HepG2 (cell line): Measurements from ENCODE around the gene SP8. TPM values are rescaled to one million over a fixed set of nuclear protein-coding genes. Genes with fewer than 3 reads are reported as not detected.

Experiments
- ATAC-seq: fragments of 200-7000 bp; cut with Tn5 transposase; 3 replicates; pipeline ENCODE4 v1.9.1; 2020; ENCODE audit warnings: mild to moderate bottlenecking, moderate library complexity
- BruUV-seq: library from RNA; stranded (reverse); fragments of 400-500 nt; replicated peaks from 2 replicates; lab custom pipeline; 2021; lab: Mats Ljungman, UMichigan
- CTCF ChIA-PET: fragments of 300-600 bp; formaldehyde crosslinking; extraction: SDS; loops from one replicate; lab custom pipeline; 2021; ENCODE audit warnings: low total read pairs, inconsistent platforms, low intra/inter-chr PET ratio; lab: Yijun Ruan, JAX
- POLR2A ChIA-PET: fragments of 350-600 bp; sonication (Branson Sonifier 250); formaldehyde crosslinking; loops from one replicate; lab custom pipeline; 2020; ENCODE audit warnings: antibody characterized with exemption, inconsistent platforms; lab: Yijun Ruan, JAX
- DNase-seq: peaks from one replicate; pipeline ENCODE4 v3.0.0-alpha.2; 2015; ENCODE audit warnings: low spot score
- FAIRE-seq: peaks from 3 replicates; lab custom pipeline; 2011; peaks lifted over from hg19 to GRCh38; lab: Jason Lieb, UNC
- H2AFZ ChIP-seq: one replicate; pipeline ENCODE4 v1.6.1; 2011; ENCODE audit warnings: low read length, inconsistent platforms
- H3K27ac ChIP-seq: fragments of 300-600 bp; 3 replicates; pipeline ENCODE4 v1.8.0; 2011; ENCODE audit warnings: mixed run types, mild to moderate bottlenecking, mixed read lengths, low read length, inconsistent platforms; ENCODE audit not compliant: insufficient read depth; ENCODE audit errors: extremely low read length
- H3K27me3 ChIP-seq, 2 experiments: fragments of 200-600 bp in 1 of 2; 2 replicates in 1 of 2; 3 replicates in 1 of 2; pipeline versions ENCODE4 v1.6.0 to v1.8.0; 2011; ENCODE audit warnings: low read length in 2 of 2, mild to moderate bottlenecking in 2 of 2, moderate library complexity in 2 of 2, inconsistent platforms in 1 of 2; ENCODE audit not compliant: insufficient read depth in 2 of 2, control insufficient read depth in 1 of 2
- H3K36me3 ChIP-seq, 2 experiments: fragments of 200-600 bp in 1 of 2; replicated peaks in 1 of 2; 2 replicates in 1 of 2; 3 replicates in 1 of 2; pipeline versions ENCODE4 v1.5.1 to v1.8.0; 2011; ENCODE audit warnings: low read length in 2 of 2, inconsistent platforms in 1 of 2; ENCODE audit not compliant: insufficient read depth in 2 of 2, control insufficient read depth in 1 of 2
- H3K4me1 ChIP-seq: 2 replicates; pipeline ENCODE4 v1.5.1; 2012; ENCODE audit warnings: low read length, inconsistent platforms; ENCODE audit not compliant: insufficient read depth
- H3K4me2 ChIP-seq: 2 replicates; pipeline ENCODE4 v1.6.0; 2011; ENCODE audit warnings: low read depth, low read length, inconsistent platforms
- H3K4me3 ChIP-seq, 3 experiments: fragments of 200-600 bp in 1 of 3; sonication (generic), shearing (Covaris generic) in 1 of 3; replicated peaks in 1 of 3; 2 replicates each; pipeline ENCODE4 v1.5.1; 2011 to 2016; ENCODE audit warnings: low read length in 3 of 3, inconsistent platforms in 2 of 3, low read depth in 2 of 3, mild to moderate bottlenecking in 2 of 3, control low read depth in 1 of 3, mixed read lengths in 1 of 3; ENCODE audit not compliant: insufficient read depth in 1 of 3
- H3K79me2 ChIP-seq: one replicate; pipeline ENCODE4 v1.6.1; 2011; ENCODE audit warnings: low read length, inconsistent platforms; ENCODE audit not compliant: insufficient read depth
- H3K9ac ChIP-seq: 2 replicates; pipeline ENCODE4 v1.6.0; 2011; ENCODE audit warnings: mild to moderate bottlenecking, low read depth, low read length, inconsistent platforms; ENCODE audit not compliant: insufficient read depth
- H3K9me3 ChIP-seq: 2 replicates; pipeline ENCODE4 v1.5.1; 2012; ENCODE audit warnings: mild to moderate bottlenecking, low read length
- H4K20me1 ChIP-seq: 2 replicates; pipeline ENCODE4 v1.6.0; 2011; ENCODE audit warnings: inconsistent platforms, mild to moderate bottlenecking, low read length, moderate library complexity; ENCODE audit not compliant: insufficient read depth
- ARNT2 ChIP-seq: sonication (generic); formaldehyde crosslinking; IDR thresholded peaks from 2 replicates; pipeline ENCODE4 v1.8.0; 2022; ENCODE audit warnings: mild to moderate bottlenecking, low read depth, missing genetic modification reagents, moderate library complexity
- BCLAF1 ChIP-seq: fragments of 450-650 bp; IDR thresholded peaks from 2 replicates; pipeline ENCODE4 v1.6.1; 2017; ENCODE audit warnings: mild to moderate bottlenecking
- FOXC1 ChIP-seq: sonication (generic); formaldehyde crosslinking; IDR thresholded peaks from 2 replicates; pipeline ENCODE4 v1.8.0; 2022; ENCODE audit warnings: mild to moderate bottlenecking, missing genetic modification reagents, borderline replicate concordance
- GABPA ChIP-seq, 2 experiments: IDR thresholded peaks; 2 replicates each; pipeline ENCODE4 v1.6.1; 2011 to 2016; ENCODE audit warnings: low read depth in 2 of 2, low read length in 1 of 2, missing biosample characterization in 1 of 2, missing genetic modification characterization in 1 of 2
- GABPB1 ChIP-seq: IDR thresholded peaks from 2 replicates; pipeline ENCODE4 v1.6.1; 2016; ENCODE audit warnings: mild to moderate bottlenecking, missing genetic modification reagents, moderate library complexity, missing compliant biosample characterization
- PHF8 ChIP-seq: sonication (generic); formaldehyde crosslinking; IDR thresholded peaks from 2 replicates; pipeline ENCODE4 v1.5.0; 2020; ENCODE audit warnings: missing genetic modification reagents
- ZNF337 ChIP-seq: sonication (generic); formaldehyde crosslinking; IDR thresholded peaks from 2 replicates; pipeline ENCODE4 v1.5.1; 2020; ENCODE audit warnings: missing genetic modification reagents, low read depth, mild to moderate bottlenecking, borderline replicate concordance
- WGBS: methylation state at CpG from one replicate; pipeline ENCODE4 v1.1.6; 2017; ENCODE audit warnings: low lambda C conversion rate; 5-methylcytosine and 5-hydroxymethylcytosine counted together
- in situ Hi-C: cut with HindIII; loops from 2 replicates; pipeline ENCODE4 v1.10.0; 2017; ENCODE audit warnings: low pct_unique_long_range_greater_than_20kb; ENCODE audit not compliant: extremely low pct_ligation_motif_present
- intact Hi-C: fragments of 100-400 bp; cut with micrococcal nuclease; formaldehyde crosslinking; loops from one replicate; pipeline ENCODE4 v1.10.0; 2022; ENCODE audit not compliant: unreplicated experiment
- polyA plus RNA-seq, 8 experiments: library from polyadenylated mRNA; depleted of rRNA in 3 of 8; stranded (reverse) in 7 of 8; unstranded in 1 of 8; fragments of >200 nt; fragmentation: Illumina TruSeq in 4 of 8; extraction: Trizol in 4 of 8; gene quantifications; 2 replicates each; pipeline versions ENCODE4 v1.2.1 to v1.2.3, GENCODE V29; 2011 to 2016; ENCODE audit warnings: low read depth in 4 of 8, missing spikeins in 1 of 8, mixed read lengths in 1 of 8; ENCODE audit not compliant: insufficient read depth in 1 of 8
- total RNA-seq, 5 experiments: library from RNA; depleted of rRNA; stranded (reverse); fragments of >200 nt; fragmentation: Illumina TruSeq; extraction: Trizol; gene quantifications; 2 replicates each; pipeline ENCODE4 v1.2.3, GENCODE V29; 2016; ENCODE audit warnings: low read depth in 1 of 5

SP8 gene
- total and polyA plus RNA-seq, 2 of the 13 experiments (the other 11 are each of a cell fraction or from before 2014, with no cell fraction given): not detected

DNA sequence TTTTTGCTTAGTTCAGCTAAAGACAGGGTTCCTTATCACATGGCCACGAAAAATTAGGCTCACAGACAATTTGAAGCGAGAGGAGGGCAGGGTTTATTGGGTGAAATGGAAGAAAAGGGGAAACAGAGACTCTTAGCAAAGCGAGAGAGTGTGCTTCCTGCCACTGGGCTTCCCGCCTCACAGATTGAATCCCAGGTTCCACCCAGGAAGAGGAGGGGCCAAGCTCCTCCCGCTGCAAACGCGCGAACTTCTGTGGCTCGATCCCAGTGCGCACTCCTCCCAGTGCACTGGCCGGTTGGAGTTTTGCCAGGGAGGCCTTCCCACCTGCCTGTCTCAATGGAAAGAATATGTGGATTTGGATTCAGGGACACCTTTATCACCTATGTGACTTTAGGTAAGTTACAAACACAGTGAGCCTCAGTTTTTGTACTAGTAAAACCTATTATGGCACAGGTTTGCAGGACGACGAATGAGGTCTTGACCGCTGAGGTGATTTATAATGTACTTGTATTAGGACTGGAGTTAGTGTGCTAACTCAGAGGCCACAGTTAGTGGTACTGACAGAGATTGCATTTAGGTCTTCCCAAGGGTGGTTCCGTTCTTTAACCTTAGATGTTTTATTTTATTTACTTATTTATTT is 48.5 kb upstream of the SP8 start:
- Histone ChIP-seq H3K4me3 (no peak overlapping the region), H3K9ac (no peak overlapping the region), H3K27ac (no peak overlapping the region), H3K36me3 (no peaks in the 10 kb centered on the region), H3K4me1 (no peaks in the 10 kb centered on the region), H3K79me2 (no peaks in the 10 kb centered on the region), H3K27me3 (no peaks in the 10 kb centered on the region), H4K20me1 (no peaks in the 10 kb centered on the region), H3K9me3 (no peaks in the 10 kb centered on the region), H3K4me2 (no peak overlapping the region), H2AFZ (no peak overlapping the region)
- BruUV-seq: no TSS peak
- CTCF ChIA-PET: no interaction called here
- 49% methylated on average over 12 of the region's 15 CpGs for WGBS
- ATAC-seq: no peak
- POLR2A ChIA-PET: no interaction called here
- intact Hi-C loops (no loop called here), in situ Hi-C loops (no loop called here)
- no peak for FAIRE-seq
- no peak for TF ChIP-seq PHF8 (CRISPR knock-in tag)
- no peak for TF ChIP-seq ZNF337
- TF ChIP-seq FOXC1 (CRISPR knock-in tag): no peak
- TF ChIP-seq ARNT2: no peak
- peak; percentile 64 for TF ChIP-seq GABPB1 (CRISPR knock-in tag)
- no peak for TF ChIP-seq BCLAF1
- TF ChIP-seq GABPA (IDR thresholded peaks at IDR 0.05; ENCODE audit: low read depth, low read length): no peak
- TF ChIP-seq GABPA (CRISPR knock-in tag; IDR thresholded peaks at IDR 0.05; ENCODE audit: low read depth): peak; percentile 66
- DNase-seq: no peak
